22Rv1 (cell line): ENCODE data around the gene BCL11A.

Experiments used
- ZFX ChIP-seq: fragments of 450-650 bp; IDR thresholded peaks from 2 replicates; pipeline ENCODE4 v1.6.1; 2017; ENCODE audit warnings: antibody characterized with exemption, borderline replicate concordance
- TF ChIP-seq, protein P1 (sequence below): fragments of 450-650 bp; IDR thresholded peaks from 2 replicates; pipeline ENCODE4 v1.5.1; 2017; ENCODE audit warnings: mild to moderate bottlenecking

DNA sequence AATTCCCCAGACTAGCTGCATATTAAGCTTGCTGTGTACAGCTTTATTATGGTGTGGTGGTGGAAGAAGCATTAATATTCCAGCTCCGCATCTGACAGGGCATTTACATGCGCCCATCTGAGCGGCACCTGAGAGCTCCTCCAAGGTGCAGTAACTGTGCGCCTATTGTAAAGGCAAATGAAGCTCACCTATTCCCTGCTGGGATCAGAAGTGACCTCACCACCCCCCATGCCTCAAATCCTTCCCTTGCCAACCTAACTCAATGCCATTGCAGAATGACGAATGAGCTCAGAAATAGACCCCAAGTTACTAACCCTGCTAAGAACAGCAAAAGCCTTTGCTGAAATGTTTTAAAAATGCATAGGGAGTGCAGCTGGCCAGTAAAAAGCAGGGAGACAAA lies 14.3 kb downstream of the BCL11A start:
- TF ChIP-seq, protein P1, sequence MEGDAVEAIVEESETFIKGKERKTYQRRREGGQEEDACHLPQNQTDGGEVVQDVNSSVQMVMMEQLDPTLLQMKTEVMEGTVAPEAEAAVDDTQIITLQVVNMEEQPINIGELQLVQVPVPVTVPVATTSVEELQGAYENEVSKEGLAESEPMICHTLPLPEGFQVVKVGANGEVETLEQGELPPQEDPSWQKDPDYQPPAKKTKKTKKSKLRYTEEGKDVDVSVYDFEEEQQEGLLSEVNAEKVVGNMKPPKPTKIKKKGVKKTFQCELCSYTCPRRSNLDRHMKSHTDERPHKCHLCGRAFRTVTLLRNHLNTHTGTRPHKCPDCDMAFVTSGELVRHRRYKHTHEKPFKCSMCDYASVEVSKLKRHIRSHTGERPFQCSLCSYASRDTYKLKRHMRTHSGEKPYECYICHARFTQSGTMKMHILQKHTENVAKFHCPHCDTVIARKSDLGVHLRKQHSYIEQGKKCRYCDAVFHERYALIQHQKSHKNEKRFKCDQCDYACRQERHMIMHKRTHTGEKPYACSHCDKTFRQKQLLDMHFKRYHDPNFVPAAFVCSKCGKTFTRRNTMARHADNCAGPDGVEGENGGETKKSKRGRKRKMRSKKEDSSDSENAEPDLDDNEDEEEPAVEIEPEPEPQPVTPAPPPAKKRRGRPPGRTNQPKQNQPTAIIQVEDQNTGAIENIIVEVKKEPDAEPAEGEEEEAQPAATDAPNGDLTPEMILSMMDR: no peak
- TF ChIP-seq ZFX: no peak
